ENCODE data around the gene TAPBP.

The TAPBP gene

GRCh38 chr6:33317669-33318425 is 4.0 kb upstream of the TAPBP start, which contains the start of gene ZBTB22:
ZBTB22 (minus strand) TSS chr6:33317744; CDS start chr6:33316916, 828 bp downstream.
- Histone ChIP-seq H3K4me1 (ENCODE audit: control insufficient read depth, insufficient read depth, low read length) (peaks cover 16% of the 10 kb centered on the region), H3K4me3 (ENCODE audit: low read depth, low read length) (peak within 1 kb of the TSS; percentile 88), H3K36me3 (ENCODE audit: control insufficient read depth, insufficient read depth, low read length) (peaks cover 30% of the 10 kb centered on the region), H3K9ac (ENCODE audit: low read depth, low read length) (peak within 1 kb of the TSS; percentile 71), H3K27me3 (ENCODE audit: control insufficient read depth, insufficient read depth, low read length) (no peaks in the 10 kb centered on the region), H3K9me3 (ENCODE audit: control insufficient read depth, insufficient read depth, low read length) (no peaks in the 10 kb centered on the region)

DNA sequence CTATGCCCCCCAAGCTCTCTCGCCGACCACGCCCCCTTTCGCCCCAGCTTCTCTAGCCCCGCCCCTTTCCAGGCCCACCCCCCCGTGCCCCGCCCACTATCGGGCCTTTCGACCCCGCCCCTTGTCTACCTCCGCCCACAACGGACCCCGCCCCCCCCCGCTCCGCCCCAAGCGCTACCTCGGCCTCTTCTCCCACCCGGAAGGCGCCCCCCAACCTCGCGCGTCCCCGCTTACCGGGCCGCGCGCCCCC is 3.5 kb upstream of the TAPBP start:
- H3K4me1 ChIP-seq (ENCODE audit: control insufficient read depth, insufficient read depth, low read length): peaks cover 16% of the 10 kb centered on the region
- peaks cover 30% of the 10 kb centered on the region for H3K36me3 ChIP-seq (ENCODE audit: control insufficient read depth, insufficient read depth, low read length)
- no peaks in the 10 kb centered on the region for H3K9me3 ChIP-seq (ENCODE audit: control insufficient read depth, insufficient read depth, low read length)
- peak overlapping the region; percentile 54 for H3K4me3 ChIP-seq (ENCODE audit: low read depth, low read length)
- no peak overlapping the region for H3K9ac ChIP-seq (ENCODE audit: low read depth, low read length)
- no peaks in the 10 kb centered on the region for H3K27me3 ChIP-seq (ENCODE audit: control insufficient read depth, insufficient read depth, low read length)

- H3K9me3 ChIP-seq (ENCODE audit: control insufficient read depth, insufficient read depth, low read length): no peaks in the 10 kb centered on the region
- H3K27me3 ChIP-seq (ENCODE audit: control insufficient read depth, insufficient read depth, low read length): no peaks in the 10 kb centered on the region
- H3K4me3 ChIP-seq (ENCODE audit: low read depth, low read length): peak overlapping the region; percentile 54
- H3K36me3 ChIP-seq (ENCODE audit: control insufficient read depth, insufficient read depth, low read length): peaks cover 30% of the 10 kb centered on the region
- H3K4me1 ChIP-seq (ENCODE audit: control insufficient read depth, insufficient read depth, low read length): peaks cover 16% of the 10 kb centered on the region
- no peak overlapping the region for H3K9ac ChIP-seq (ENCODE audit: low read depth, low read length)
Measured at GRCh38 chr6:33316603-33317418, 2.9 kb upstream of the TAPBP start.

DNA sequence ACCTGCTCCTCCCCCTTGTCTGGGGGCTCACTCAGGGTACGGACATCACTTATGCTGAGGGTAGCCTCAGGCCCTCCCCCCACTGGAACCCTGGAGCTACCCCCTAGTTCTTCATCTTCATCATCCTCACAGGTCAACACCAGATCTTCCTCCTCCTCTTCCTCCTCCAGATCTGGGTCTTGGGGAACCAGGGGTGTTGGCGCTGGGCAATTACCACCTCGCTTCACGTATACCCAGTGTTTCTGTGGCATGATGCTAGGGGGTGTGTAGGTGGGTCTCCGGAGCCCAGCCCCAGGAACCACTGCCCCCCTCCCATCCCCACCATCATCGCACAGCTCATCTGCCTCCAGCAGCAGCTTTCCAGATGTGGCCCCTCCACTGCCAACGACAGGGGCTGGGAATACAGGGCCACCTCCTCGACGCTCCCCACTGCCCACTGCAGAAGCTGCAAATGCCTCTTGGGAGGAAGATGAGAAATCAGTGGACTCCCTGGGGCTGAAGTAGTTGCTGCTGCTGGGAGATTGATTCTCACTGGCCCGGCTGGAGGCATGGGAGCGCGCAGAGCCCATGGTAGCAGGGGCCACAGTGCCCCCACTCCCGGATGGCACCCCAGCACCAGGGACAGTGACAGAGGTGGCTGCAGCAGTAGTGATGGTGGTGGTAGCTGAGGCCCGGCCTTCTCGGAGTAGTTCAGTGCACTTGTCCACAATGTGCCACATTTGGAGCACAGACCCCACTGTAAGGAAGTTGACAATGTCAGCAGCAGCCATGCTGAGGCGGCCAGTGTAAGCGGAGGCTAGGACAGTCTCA is 2.1 kb upstream of the TAPBP start:
- Histone ChIP-seq H3K9me3 (ENCODE audit: control insufficient read depth, insufficient read depth, low read length) (no peaks in the 10 kb centered on the region), H3K4me1 (ENCODE audit: control insufficient read depth, insufficient read depth, low read length) (peaks cover 15% of the 10 kb centered on the region), H3K4me3 (ENCODE audit: low read depth, low read length) (peak overlapping the region; percentile 96), H3K9ac (ENCODE audit: low read depth, low read length) (no peak overlapping the region), H3K36me3 (ENCODE audit: control insufficient read depth, insufficient read depth, low read length) (peaks cover 27% of the 10 kb centered on the region), H3K27me3 (ENCODE audit: control insufficient read depth, insufficient read depth, low read length) (no peaks in the 10 kb centered on the region)

- Histone ChIP-seq H3K9me3 (ENCODE audit: control insufficient read depth, insufficient read depth, low read length) (no peaks in the 10 kb centered on the region), H3K36me3 (ENCODE audit: control insufficient read depth, insufficient read depth, low read length) (peaks cover 19% of the 10 kb centered on the region), H3K9ac (ENCODE audit: low read depth, low read length) (no peak overlapping the region), H3K27me3 (ENCODE audit: control insufficient read depth, insufficient read depth, low read length) (no peaks in the 10 kb centered on the region), H3K4me3 (ENCODE audit: low read depth, low read length) (peak overlapping the region; percentile 96), H3K4me1 (ENCODE audit: control insufficient read depth, insufficient read depth, low read length) (peaks cover 11% of the 10 kb centered on the region)
Measured at GRCh38 chr6:33314943-33315792, 1.3 kb upstream of the TAPBP start.

DNA sequence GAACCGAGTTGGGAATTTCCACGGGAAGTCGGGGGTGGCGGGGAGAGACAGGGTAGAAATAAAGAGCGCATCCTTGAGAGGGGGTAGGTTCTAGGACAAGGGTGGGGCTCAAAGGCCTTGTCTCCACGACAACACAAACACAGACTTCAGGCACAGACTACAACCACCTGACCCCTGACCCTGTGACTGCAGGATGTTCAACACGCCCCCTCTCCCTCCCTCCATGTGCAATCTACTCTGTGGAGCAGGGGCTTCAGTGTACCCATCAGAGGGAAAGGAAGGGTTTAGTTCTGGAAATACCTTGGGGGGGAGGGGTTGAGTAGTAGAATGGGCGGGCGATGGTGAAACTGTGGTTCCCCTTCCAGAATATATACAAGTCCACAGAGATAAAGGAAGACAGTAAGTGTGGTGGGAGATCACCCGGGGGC is 651 bp upstream of the TAPBP start:
- no peak overlapping the region for H3K9ac ChIP-seq (ENCODE audit: low read depth, low read length)
- H3K36me3 ChIP-seq (ENCODE audit: control insufficient read depth, insufficient read depth, low read length): peaks cover 12% of the 10 kb centered on the region
- no peaks in the 10 kb centered on the region for H3K27me3 ChIP-seq (ENCODE audit: control insufficient read depth, insufficient read depth, low read length)
- H3K9me3 ChIP-seq (ENCODE audit: control insufficient read depth, insufficient read depth, low read length): no peaks in the 10 kb centered on the region
- peaks cover 11% of the 10 kb centered on the region for H3K4me1 ChIP-seq (ENCODE audit: control insufficient read depth, insufficient read depth, low read length)
- peak overlapping the region; percentile 96 for H3K4me3 ChIP-seq (ENCODE audit: low read depth, low read length)

GRCh38 chr6:33313105-33313708 is 671 bp downstream of the TAPBP start:
- no peaks in the 10 kb centered on the region for H3K9me3 ChIP-seq (ENCODE audit: control insufficient read depth, insufficient read depth, low read length)
- H3K36me3 ChIP-seq (ENCODE audit: control insufficient read depth, insufficient read depth, low read length): peaks cover 3% of the 10 kb centered on the region
- no peaks in the 10 kb centered on the region for H3K27me3 ChIP-seq (ENCODE audit: control insufficient read depth, insufficient read depth, low read length)
- peaks cover 11% of the 10 kb centered on the region for H3K4me1 ChIP-seq (ENCODE audit: control insufficient read depth, insufficient read depth, low read length)
- peak overlapping the region; percentile 96 for H3K4me3 ChIP-seq (ENCODE audit: low read depth, low read length)
- H3K9ac ChIP-seq (ENCODE audit: low read depth, low read length): peak overlapping the region; percentile 87

- H3K4me1 ChIP-seq (ENCODE audit: control insufficient read depth, insufficient read depth, low read length): peaks cover 11% of the 10 kb centered on the region
- peak overlapping the region; percentile 96 for H3K4me3 ChIP-seq (ENCODE audit: low read depth, low read length)
- peaks cover 3% of the 10 kb centered on the region for H3K36me3 ChIP-seq (ENCODE audit: control insufficient read depth, insufficient read depth, low read length)
- no peaks in the 10 kb centered on the region for H3K9me3 ChIP-seq (ENCODE audit: control insufficient read depth, insufficient read depth, low read length)
- H3K9ac ChIP-seq (ENCODE audit: low read depth, low read length): no peak overlapping the region
- no peaks in the 10 kb centered on the region for H3K27me3 ChIP-seq (ENCODE audit: control insufficient read depth, insufficient read depth, low read length)
Measured at GRCh38 chr6:33312361-33313104, 1.3 kb downstream of the TAPBP start.

GRCh38 chr6:33306356-33306755 is 7.5 kb downstream of the TAPBP start:
- Histone ChIP-seq H3K9me3 (ENCODE audit: control insufficient read depth, insufficient read depth, low read length) (no peaks in the 10 kb centered on the region), H3K4me3 (ENCODE audit: low read depth, low read length) (no peak overlapping the region), H3K9ac (ENCODE audit: low read depth, low read length) (no peak overlapping the region), H3K27me3 (ENCODE audit: control insufficient read depth, insufficient read depth, low read length) (no peaks in the 10 kb centered on the region), H3K4me1 (ENCODE audit: control insufficient read depth, insufficient read depth, low read length) (no peaks in the 10 kb centered on the region), H3K36me3 (ENCODE audit: control insufficient read depth, insufficient read depth, low read length) (peaks cover 4% of the 10 kb centered on the region)

DNA sequence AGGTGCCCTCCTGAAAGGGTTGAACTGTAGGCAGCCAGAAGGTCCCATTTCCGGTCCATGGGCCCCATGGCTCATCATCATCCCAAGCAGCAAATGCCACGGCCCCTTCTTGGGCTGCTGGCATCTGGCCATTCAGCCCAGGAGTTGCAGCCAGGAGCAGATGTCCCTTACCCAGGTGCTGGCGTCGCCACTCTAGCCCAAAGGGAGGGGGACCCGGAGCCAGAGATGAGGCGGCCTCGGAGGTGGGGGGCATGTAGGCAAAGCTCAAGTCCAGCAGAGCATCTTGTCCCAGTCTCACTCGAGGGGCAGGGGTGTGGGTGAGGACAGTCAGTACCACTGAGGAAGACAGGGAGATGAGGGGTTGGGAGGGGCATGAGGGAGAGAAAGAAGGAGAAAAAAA is 8.8 kb downstream of the TAPBP start:
- no peak overlapping the region for H3K4me3 ChIP-seq (ENCODE audit: low read depth, low read length)
- H3K4me1 ChIP-seq (ENCODE audit: control insufficient read depth, insufficient read depth, low read length): no peaks in the 10 kb centered on the region
- H3K9me3 ChIP-seq (ENCODE audit: control insufficient read depth, insufficient read depth, low read length): no peaks in the 10 kb centered on the region
- H3K27me3 ChIP-seq (ENCODE audit: control insufficient read depth, insufficient read depth, low read length): no peaks in the 10 kb centered on the region
- H3K9ac ChIP-seq (ENCODE audit: low read depth, low read length): no peak overlapping the region
- H3K36me3 ChIP-seq (ENCODE audit: control insufficient read depth, insufficient read depth, low read length): peaks cover 4% of the 10 kb centered on the region

Measured in iPS-15b (cell line).